GM12801 (cell line): ENCODE results near the gene MID1.

Experiments
- TF ChIP-seq, protein P1 (sequence below): IDR thresholded peaks from one replicate; pipeline ENCODE4 v1.5.1; 2011; ENCODE audit warnings: control low read depth; ENCODE audit not compliant: insufficient read length; ENCODE audit errors: extremely low read depth

Gene MID1

DNA sequence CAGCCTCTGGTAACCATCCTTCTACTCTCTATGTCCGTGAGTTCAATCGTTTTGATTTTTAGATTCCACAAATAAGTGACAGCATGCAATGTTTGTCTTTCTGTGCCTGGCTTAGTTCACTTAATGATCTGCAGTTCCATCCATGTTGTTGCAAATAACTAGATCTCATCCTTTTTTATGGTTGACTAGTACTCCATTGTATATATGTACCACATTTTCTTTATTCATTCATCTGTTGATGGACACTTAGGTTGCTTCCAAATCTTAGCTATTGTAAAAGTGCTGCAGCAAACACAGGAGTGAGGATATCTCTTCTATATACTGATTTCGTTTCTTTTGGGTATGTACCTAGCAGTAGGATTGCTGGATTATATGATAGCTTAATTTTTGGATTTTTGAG is 140.9 kb downstream of the MID1 start:
- TF ChIP-seq, protein P1, sequence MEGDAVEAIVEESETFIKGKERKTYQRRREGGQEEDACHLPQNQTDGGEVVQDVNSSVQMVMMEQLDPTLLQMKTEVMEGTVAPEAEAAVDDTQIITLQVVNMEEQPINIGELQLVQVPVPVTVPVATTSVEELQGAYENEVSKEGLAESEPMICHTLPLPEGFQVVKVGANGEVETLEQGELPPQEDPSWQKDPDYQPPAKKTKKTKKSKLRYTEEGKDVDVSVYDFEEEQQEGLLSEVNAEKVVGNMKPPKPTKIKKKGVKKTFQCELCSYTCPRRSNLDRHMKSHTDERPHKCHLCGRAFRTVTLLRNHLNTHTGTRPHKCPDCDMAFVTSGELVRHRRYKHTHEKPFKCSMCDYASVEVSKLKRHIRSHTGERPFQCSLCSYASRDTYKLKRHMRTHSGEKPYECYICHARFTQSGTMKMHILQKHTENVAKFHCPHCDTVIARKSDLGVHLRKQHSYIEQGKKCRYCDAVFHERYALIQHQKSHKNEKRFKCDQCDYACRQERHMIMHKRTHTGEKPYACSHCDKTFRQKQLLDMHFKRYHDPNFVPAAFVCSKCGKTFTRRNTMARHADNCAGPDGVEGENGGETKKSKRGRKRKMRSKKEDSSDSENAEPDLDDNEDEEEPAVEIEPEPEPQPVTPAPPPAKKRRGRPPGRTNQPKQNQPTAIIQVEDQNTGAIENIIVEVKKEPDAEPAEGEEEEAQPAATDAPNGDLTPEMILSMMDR: no peak

DNA sequence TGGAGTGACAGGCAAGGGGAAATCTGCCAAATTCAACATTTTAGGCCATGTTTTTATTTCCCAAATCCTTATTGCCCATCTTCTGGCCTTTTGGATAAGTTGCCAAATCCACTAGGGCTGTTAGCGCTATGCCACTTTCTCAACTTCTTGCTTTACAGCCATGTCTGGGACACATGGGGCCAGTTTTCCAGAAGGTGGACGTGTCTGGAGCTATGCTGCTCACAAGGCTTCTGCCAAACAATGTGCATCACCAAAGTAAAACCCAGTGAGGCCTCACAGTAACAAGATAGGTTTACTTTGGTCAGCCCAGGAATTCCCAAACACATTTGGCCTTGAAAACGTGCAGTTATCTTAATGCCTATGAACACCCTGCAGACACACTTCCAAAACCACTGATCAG is 142.9 kb downstream of the MID1 start:
- TF ChIP-seq, protein P1: no peak

DNA sequence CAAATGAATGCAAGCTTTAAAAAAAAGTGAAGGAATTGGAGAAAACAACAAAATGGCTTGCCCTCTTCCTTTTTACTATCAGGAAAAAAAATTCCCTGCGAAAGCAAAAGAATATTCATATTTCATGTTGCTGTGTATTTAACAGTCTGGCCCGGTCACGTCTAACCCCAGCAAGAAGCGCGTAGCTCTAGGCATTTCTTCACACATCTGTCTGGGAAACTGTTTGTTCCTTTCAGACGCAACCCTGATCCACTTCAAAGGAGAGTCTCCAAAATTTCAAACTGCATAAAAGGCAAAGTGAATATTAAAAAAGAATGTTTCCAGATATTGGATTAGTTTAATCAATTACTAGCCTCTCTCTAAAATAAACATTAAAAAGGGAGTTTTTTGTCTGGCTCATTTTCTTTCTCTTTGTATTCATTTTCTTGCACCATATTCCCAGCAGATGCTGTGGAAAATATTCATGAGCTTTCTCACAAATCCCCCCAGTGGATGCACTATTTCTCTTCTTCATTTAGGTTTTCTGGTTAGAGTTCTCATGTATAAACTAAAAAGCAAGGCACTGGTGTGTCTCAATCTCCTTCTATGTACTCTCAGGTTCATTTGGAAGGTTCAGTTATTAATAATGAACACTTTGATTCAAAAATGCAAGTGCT is 145.3 kb downstream of the MID1 start:
- TF ChIP-seq, protein P1: no peak

DNA sequence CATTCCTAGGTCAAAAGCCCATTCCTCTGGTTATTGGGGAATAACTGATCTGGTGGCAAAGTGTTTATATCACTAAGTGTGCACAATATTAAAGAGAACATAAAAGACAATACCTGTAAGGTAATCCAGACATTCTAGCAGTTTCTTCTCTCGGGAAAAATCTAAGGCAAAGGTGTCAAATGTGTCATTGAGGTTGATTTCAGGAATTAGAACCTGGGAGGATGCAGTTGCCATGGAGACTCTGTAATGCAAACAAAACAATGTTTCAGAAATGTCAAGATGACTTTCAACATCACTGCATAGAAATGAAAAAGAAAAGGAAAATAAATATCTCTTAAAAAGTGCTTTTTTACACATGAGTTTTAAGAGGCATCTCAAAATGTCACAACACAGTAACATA is 145.9 kb downstream of the MID1 start:
- TF ChIP-seq, protein P1: no peak

DNA sequence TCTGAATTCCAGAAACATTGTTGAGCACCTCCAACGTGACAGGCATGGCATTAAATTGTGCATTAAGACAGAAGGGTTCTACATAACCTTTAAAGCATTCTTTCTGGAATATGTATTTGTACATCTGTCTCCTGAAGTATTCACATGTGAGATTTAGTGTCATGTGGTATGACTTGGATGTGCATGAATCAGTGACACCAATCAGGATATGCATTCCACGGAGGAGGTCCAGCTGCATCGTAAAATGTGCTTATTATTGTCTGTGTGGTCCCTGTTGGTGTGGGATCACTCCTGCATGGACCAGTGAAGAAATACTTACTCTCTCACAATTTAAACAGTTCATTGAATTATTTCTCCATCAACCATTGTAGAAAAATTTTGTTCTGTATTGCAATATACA is 149.0 kb downstream of the MID1 start:
- TF ChIP-seq, protein P1: no peak

DNA sequence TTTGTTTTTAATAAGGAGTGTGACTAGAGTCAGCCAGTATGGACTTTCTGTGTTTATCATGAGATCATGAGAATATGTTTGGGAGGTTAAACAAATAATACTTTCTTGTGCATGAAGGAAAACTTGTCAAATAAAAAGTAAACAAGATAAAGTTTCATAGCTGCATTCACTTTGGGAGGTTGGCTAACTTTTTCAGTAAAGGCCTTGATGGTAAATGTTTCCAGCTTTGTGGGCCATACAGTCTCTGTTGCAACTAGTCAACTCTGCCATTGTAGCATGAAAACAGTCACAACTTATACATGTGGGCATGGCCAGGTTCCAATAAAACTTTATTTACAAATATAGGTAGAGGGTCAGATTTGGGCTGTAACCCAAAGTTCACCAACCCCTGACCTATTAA is 150.4 kb downstream of the MID1 start:
- TF ChIP-seq, protein P1: no peak

DNA sequence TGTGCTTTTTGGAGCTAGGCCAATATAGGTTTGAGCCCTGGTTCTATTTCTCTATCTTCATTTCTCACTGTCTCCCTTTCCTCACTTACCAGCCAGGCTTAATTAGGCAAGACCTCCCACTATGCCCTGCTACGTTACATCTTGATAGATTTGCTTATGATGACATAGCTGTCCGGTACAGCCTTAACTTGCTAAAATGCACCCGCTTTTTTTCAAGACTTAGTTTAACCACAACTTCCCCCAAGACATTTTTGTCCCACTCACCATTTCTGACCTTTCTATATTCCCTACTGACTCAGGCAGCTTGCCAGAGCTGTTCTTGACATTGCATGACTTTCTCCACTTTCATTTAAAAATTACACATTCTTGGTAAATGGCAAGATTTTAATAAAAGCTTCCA is 152.6 kb downstream of the MID1 start:
- TF ChIP-seq, protein P1: no peak
